ENCODE data around the gene CRYAB. TPM values are rescaled to one million over a fixed set of nuclear protein-coding genes. Genes with fewer than 3 reads are reported as not detected.

CRYAB gene
- total RNA-seq, 3 donors from 2014 or later (not counting 1 experiment from before 2014, with no cell fraction given), result not detected

GRCh38 chr11:111879637-111879960, 32.0 kb downstream of the CRYAB start:
- Histone ChIP-seq H3K27me3 (ENCODE audit: control insufficient read depth, insufficient read depth, low read length) (no peaks in the 10 kb centered on the region), H3K4me3 (ENCODE audit: low read length) (peak overlapping the region; percentile 78), H3K27ac (ENCODE audit: low read length) (peak overlapping the region; percentile 99), H3K9me3 (ENCODE audit: control insufficient read depth, insufficient read depth, low read length) (no peaks in the 10 kb centered on the region), H3K4me1 (ENCODE audit: control insufficient read depth, insufficient read depth, low read length) (peaks cover 13% of the 10 kb centered on the region), H3K36me3 (ENCODE audit: control insufficient read depth, insufficient read depth, low read length) (peaks cover 3% of the 10 kb centered on the region)
- no peaks in the 10 kb centered on the region for H3K27me3 Mint-ChIP-seq (ENCODE audit: low read depth in 2 of 2)
- H3K4me1 Mint-ChIP-seq, result peaks cover 19 to 24% of the 10 kb centered on the region in 2 donors
- H3K27ac Mint-ChIP-seq, result peak overlapping the region; percentile 98 to 100
- intact Hi-C loops (cut with micrococcal nuclease), result loop anchor here (1.0 to 2.0 kb wide), 6 partner anchors 8 to 207 kb away; partner anchors contain the start of genes ALG9, PPP2R1B, SDHD and TIMM8B
- H3K9me3 Mint-ChIP-seq, result no peaks in the 10 kb centered on the region
- peak overlapping the region; percentile 99 for H3K4me3 Mint-ChIP-seq
- no peak for ATAC-seq
- TF ChIP-seq, protein P1, sequence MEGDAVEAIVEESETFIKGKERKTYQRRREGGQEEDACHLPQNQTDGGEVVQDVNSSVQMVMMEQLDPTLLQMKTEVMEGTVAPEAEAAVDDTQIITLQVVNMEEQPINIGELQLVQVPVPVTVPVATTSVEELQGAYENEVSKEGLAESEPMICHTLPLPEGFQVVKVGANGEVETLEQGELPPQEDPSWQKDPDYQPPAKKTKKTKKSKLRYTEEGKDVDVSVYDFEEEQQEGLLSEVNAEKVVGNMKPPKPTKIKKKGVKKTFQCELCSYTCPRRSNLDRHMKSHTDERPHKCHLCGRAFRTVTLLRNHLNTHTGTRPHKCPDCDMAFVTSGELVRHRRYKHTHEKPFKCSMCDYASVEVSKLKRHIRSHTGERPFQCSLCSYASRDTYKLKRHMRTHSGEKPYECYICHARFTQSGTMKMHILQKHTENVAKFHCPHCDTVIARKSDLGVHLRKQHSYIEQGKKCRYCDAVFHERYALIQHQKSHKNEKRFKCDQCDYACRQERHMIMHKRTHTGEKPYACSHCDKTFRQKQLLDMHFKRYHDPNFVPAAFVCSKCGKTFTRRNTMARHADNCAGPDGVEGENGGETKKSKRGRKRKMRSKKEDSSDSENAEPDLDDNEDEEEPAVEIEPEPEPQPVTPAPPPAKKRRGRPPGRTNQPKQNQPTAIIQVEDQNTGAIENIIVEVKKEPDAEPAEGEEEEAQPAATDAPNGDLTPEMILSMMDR (IDR thresholded peaks at IDR 0.05), result no peak
- no peak for DNase-seq
- H3K36me3 Mint-ChIP-seq, result no peaks in the 10 kb centered on the region
- WGBS (ENCODE audit: insufficient coverage), result 59% methylated on average over 6 of the region's 6 CpGs

- H3K27ac ChIP-seq (ENCODE audit: low read length), result peak within 1 kb of the TSS; percentile 99
- under 1% methylated on average over 55 of the region's 55 CpGs for WGBS (ENCODE audit: insufficient coverage)
- H3K4me3 Mint-ChIP-seq, result peak within 1 kb of the TSS; percentile 99
- peak within 1 kb of the TSS; percentile 78 for H3K4me3 ChIP-seq (ENCODE audit: low read length)
- H3K4me1 Mint-ChIP-seq, result peaks cover 19 to 24% of the 10 kb centered on the region in 2 donors
- DNase-seq (peak; percentile 94 to 98), ATAC-seq (peak; percentile 87 to 94 (median 87))
- H3K27me3 ChIP-seq (ENCODE audit: control insufficient read depth, insufficient read depth, low read length), result no peaks in the 10 kb centered on the region
- peaks cover 13% of the 10 kb centered on the region for H3K4me1 ChIP-seq (ENCODE audit: control insufficient read depth, insufficient read depth, low read length)
- H3K36me3 ChIP-seq (ENCODE audit: control insufficient read depth, insufficient read depth, low read length), result peaks cover 3% of the 10 kb centered on the region
- H3K36me3 Mint-ChIP-seq, result no peaks in the 10 kb centered on the region
- H3K9me3 ChIP-seq (ENCODE audit: control insufficient read depth, insufficient read depth, low read length), result no peaks in the 10 kb centered on the region
- H3K9me3 Mint-ChIP-seq, result no peaks in the 10 kb centered on the region
- TF ChIP-seq, protein P1 (IDR thresholded peaks at IDR 0.05), result peak; percentile 99
- intact Hi-C loops (cut with micrococcal nuclease), result loop anchor here (1.0 to 2.0 kb wide), 6 partner anchors 8 to 207 kb away; partner anchors contain the start of genes ALG9, PPP2R1B, SDHD and TIMM8B
- peak within 1 kb of the TSS; percentile 98 to 100 for H3K27ac Mint-ChIP-seq
- H3K27me3 Mint-ChIP-seq (ENCODE audit: low read depth in 2 of 2), result no peaks in the 10 kb centered on the region
Observed at GRCh38 chr11:111878849-111879636, 32.5 kb downstream of the CRYAB start, which contains the start of the genes CFAP68 and FDXACB1. Gene CFAP68, plus strand, starts transcription at chr11:111879541. Its CDS starts 20 bp downstream, at chr11:111879561. Gene FDXACB1, minus strand, starts transcription at chr11:111879165. Its CDS starts 33 bp downstream, at chr11:111879132.

DNA sequence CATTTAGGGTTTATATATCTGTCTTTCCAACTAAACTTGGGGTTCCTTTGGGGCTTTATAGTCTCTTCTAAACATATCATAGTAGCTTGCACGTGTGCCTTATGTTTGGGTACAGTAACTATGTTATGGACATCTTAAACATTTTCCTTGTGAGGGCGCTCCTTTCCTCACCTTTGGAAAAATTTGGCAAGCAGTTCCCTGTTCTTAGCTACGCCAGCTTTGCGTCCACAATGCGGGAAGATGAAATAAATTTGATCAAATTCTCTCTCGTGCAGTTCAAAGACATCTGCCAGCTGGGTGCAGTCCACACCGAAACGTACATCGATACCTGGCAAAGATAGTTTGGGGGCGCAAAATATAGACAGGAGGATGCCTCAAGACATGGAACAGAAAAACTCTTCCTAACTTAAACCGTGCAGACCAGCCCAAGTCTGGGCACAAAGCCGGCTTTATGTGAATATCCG, 33.2 kb downstream of the CRYAB start:
- Mint-ChIP-seq H3K4me3 (peak overlapping the region; percentile 99), H3K27me3 (ENCODE audit: low read depth in 2 of 2) (no peaks in the 10 kb centered on the region), H3K9me3 (no peaks in the 10 kb centered on the region), H3K4me1 (peaks cover 19 to 24% of the 10 kb centered on the region in 2 donors), H3K27ac (peak overlapping the region; percentile 98 to 100), H3K36me3 (no peaks in the 10 kb centered on the region)
- Histone ChIP-seq H3K36me3 (ENCODE audit: control insufficient read depth, insufficient read depth, low read length) (peaks cover 3% of the 10 kb centered on the region), H3K27ac (ENCODE audit: low read length) (peak overlapping the region; percentile 99), H3K4me3 (ENCODE audit: low read length) (peak overlapping the region; percentile 78), H3K27me3 (ENCODE audit: control insufficient read depth, insufficient read depth, low read length) (no peaks in the 10 kb centered on the region), H3K9me3 (ENCODE audit: control insufficient read depth, insufficient read depth, low read length) (no peaks in the 10 kb centered on the region), H3K4me1 (ENCODE audit: control insufficient read depth, insufficient read depth, low read length) (peaks cover 13% of the 10 kb centered on the region)
- TF ChIP-seq, protein P1 (IDR thresholded peaks at IDR 0.05), result no peak
- peak in 1 of 3 donors; percentile 0 for ATAC-seq
- 0% methylated on average over 12 of the region's 13 CpGs for WGBS (ENCODE audit: insufficient coverage)
- DNase-seq, result no peak
- intact Hi-C loops (cut with micrococcal nuclease), result loop anchor here (2.0 kb wide), 1 partner anchor 112 kb away; the partner anchor contains the start of gene PPP2R1B

Measured in natural killer cell (primary cell).